UCSD-AML1 (cell line): ENCODE data around the gene PKN3.

Experiments used
- DNase-seq: peaks from one replicate; lab custom pipeline; 2025; ENCODE audit not compliant: unreplicated experiment; lab: John Stamatoyannopoulos, UW

The PKN3 gene

GRCh38 chr9:128715436-128715750, 13.1 kb downstream of the PKN3 start:
- no peak for DNase-seq

- DNase-seq = no peak
Observed at GRCh38 chr9:128716581-128717254, 14.4 kb downstream of the PKN3 start.

- DNase-seq = no peak
Observed at GRCh38 chr9:128718047-128718446, 15.7 kb downstream of the PKN3 start.

GRCh38 chr9:128718475-128718874, 16.2 kb downstream of the PKN3 start:
- DNase-seq = no peak

DNA sequence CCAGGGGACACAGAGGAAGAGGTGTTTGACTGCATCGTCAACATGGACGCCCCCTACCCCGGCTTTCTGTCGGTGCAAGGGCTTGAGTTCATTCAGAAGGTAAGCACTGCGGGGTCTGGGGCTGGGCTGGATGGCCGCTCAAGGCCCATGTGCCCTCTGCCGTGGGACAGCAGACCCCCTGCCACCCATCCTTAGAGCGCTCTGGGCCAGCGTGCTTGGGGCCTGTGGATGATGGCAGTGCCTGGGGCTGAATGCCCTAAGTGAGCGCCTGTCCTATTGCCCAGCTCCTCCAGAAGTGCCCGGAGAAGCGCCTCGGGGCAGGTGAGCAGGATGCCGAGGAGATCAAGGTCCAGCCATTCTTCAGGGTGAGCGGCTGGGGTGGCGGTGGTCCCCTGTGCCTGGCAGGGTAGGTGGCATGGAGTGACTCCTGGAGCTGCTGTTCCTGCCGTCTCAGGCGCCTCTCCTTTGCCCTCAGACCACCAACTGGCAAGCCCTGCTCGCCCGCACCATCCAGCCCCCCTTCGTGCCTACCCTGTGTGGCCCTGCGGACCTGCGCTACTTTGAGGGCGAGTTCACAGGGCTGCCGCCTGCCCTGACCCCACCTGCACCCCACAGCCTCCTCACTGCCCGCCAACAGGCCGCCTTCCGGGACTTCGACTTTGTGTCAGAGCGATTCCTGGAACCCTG, 17.8 kb downstream of the PKN3 start:
- no peak for DNase-seq

DNA sequence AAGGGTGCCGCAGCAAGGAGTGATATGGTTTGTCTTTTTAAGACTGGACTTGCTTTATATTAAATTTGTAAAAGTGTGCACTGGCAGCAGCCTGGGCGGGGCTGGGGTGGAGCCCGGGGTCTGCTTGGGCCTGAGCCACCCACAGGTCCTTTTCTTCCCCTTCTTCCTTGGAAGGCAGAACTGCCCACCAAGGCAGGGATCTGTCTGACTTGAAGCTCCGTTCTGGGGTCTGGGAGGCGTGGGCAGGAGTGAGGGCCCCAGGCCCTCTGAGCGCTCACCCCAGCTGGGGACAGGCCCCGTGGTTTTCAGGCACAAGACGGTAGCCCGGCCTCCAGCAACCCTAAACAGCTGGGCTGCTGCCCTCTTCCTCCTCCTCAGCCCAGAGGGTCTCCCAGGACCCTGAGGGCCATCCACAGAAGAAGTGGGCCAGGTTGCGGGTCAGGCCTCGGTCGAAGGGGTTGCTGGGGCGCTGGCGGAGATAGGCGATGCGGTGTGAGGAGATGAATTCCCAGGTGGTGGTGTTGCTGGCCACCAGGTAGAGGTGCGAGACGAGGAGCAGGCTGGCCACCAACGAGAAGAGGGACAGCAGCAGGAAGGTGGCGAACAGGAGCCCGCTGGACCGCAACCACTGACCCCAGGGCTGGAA, 18.7 kb downstream of the PKN3 start:
- no peak for DNase-seq

DNA sequence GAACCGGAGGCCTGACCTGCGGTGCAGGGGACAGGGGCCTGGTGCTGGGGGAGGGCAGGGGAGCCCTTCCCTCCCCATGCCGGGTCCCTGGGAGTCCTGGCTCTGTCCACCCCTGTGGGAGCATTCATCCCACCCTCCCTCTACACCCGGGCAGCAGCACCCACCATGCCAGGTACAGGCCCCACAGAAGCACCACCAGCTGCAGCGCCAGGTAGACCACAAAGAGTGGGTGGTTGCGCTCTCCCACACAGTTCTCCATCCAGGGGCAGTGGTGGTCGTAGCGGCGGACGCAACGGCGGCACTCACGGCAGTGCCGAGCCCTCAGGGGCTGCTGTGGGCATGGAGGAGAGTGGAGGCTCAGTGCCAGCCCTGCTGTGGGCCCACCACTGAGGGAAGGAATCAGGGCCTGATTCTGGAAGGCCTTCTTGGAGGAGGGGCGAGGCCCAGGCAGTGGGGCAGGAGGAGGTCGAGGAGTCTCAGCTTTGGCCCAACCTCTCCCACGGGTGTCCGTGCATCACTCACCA, 19.2 kb downstream of the PKN3 start:
- DNase-seq = no peak

- no peak for DNase-seq
Observed at GRCh38 chr9:128722380-128723351, 20.4 kb downstream of the PKN3 start.

- DNase-seq = no peak
Observed at GRCh38 chr9:128723352-128723865, 21.1 kb downstream of the PKN3 start.

DNA sequence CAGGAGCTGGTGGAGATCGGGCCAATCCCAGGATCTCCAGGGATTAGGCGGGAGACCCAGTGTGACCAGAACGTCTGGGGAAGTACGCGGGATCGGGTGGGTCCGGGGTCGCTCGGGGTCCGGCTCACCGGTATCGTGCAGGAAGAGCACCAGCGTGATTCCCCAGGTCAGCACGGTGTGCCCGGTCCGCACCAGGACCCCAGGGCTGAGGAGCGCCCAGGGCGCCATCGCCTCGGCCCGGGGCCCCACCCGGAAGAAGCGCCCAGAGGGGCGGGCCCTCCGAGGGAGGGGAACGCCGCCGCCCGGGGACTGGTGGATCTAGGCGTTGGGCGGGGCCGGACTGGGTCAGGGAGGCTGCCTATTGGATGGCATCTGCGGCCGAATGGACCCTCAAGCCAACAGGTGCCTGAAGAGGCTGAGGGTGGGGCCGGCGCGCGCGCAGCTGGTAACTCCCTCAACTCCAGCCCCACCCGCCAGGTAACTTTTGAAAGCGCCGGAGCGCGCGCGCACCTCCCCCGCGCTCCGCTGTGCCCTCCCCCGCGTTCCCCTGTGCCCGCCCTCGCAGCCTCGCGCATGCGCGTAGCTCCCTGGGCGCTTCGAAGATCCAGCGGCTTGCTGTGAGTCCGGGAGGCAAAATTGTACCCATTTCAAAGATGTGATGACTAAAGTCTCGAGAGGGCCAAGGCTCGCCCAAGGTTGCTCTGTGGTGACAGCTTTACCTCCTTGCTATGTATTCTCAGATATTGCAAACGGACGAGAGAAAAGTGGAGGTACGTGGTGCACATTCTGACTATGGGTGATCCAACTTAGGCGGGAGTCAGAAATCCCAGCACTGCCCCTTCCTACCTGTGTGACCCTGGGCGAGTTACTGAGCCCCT, 21.8 kb downstream of the PKN3 start, which contains the start of gene ZDHHC12:
Gene ZDHHC12 (minus strand): TSS at position 262 of the 878 bp plus-strand sequence. CDS start 34 bp downstream, at position 228.
- DNase-seq = peak; percentile 99

DNA sequence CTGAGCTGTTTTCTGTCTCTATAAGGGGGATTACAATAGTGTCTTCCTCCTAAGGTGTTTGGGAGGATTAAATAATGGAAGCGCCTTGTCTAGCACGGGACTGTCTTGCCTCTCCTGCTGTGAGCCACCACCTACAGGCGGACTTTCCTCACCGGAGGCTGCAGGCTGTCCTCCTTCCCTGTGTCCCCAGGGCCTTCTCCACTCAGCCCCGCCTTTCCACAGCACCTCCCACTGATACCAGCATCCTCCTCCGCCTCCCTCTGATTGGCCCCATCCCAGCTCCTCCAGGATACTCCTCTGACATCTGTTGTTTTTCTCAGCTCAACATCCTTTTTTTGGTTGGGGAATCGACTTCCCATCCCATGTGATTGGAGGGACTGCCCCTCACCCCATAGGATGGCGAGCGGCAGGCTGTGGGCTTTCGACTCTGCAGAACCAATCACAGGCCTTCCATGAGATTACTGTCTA, 22.5 kb downstream of the PKN3 start:
- peak; percentile 42 for DNase-seq

GRCh38 chr9:128727640-128728248, 25.4 kb downstream of the PKN3 start:
- DNase-seq = no peak

DNA sequence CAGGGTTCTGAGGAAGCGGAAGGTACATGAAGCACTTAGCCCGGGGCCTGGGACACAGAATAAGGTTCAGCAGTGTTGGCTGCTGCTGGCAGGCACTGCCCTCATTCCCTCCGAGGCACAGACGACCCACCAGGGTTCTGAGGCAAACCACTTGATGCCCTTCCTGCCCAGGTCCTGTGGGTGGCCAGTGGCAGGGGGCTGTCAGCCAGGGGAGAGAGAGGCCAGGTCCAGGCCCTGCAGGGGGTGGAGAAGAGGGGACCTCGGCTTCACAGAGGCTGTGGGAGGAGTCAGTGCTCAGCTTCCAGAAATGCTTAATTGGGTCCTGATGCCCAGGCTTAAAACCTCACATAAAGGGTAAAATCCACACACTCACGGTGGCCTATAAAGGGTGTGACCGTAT, 26.0 kb downstream of the PKN3 start:
- DNase-seq = no peak

DNA sequence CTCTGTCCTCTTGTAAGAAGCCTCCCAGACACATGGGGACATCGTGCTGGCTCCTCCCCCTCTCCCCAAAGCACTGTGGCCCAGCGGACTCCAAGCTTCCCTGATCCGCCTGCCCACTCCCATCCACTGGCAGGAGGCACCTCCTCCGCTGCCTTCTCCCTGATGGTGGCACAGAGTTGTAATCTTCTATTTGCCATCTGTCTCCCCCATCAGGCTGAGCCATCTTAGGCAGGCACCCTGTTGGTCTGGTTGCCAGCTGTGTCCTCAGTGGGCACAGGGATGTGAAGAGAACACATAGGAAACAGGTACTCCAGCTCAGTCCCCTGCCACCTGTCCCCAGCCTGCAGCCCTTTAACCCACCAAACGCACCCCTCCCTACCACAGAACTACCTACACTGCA, 27.0 kb downstream of the PKN3 start:
- DNase-seq = no peak

GRCh38 chr9:128729766-128730517, 27.6 kb downstream of the PKN3 start:
- DNase-seq = no peak

- DNase-seq = no peak
Observed at GRCh38 chr9:128731093-128731492, 28.8 kb downstream of the PKN3 start.

GRCh38 chr9:128731691-128732090, 29.4 kb downstream of the PKN3 start:
- no peak for DNase-seq

GRCh38 chr9:128732576-128732975, 30.3 kb downstream of the PKN3 start:
- DNase-seq = no peak
